Putamen (tissue), 1 donor: ENCODE data around the gene RGL1.
A peak's percentile ranks its signal among the peaks of the same experiment; 100 is the strongest.

Experiments
- DNase-seq: peaks from one replicate; pipeline ENCODE4 v3.0.0-alpha.2; 2016; ENCODE audit warnings: low spot score

RGL1 gene

DNA sequence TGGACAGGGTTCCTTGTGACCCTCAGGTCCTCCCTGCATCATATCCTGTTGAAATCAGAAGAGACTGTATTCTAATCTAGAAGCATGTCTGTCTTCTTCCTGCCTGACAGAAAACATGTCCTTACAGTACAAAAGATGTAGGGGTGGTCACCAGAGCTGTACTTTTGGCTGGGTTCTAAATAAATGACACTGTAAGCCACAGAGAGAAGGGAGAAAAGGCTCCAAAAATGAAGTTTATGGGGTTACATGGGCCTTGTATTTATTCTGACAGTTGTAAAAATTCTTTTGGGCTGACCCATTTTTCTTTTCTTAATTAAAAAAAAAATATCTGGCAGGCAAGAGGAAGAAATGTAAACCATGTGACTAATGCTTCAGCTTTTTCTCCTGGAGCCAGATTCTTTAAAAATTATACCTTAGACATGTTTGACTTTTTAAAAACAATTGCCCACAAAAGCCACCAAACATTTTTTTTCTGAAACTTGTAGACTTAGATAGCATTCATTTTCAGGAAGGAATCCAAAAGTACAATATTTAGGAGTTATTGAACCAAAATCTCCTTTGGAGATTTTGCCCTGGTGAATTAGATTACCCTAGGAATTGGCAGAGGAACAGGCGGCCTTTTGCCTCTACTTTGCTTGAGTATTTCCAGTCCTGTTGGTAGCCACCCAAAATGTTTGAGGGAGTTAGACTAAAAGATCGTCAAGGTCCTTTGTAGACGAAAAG, 17.1 kb downstream of the RGL1 start:
- no peak for DNase-seq

GRCh38 chr1:183824291-183824690, 19.4 kb downstream of the RGL1 start:
- no peak for DNase-seq

- no peak for DNase-seq
These were observed 22.9 kb downstream of the RGL1 start for GRCh38 chr1:183827801-183828200.

- peak; percentile 76 for DNase-seq
These were observed 25.5 kb downstream of the RGL1 start for GRCh38 chr1:183830389-183830788.

GRCh38 chr1:183831311-183831710, 26.4 kb downstream of the RGL1 start:
- no peak for DNase-seq

- no peak for DNase-seq
These were observed 27.5 kb downstream of the RGL1 start for GRCh38 chr1:183832459-183832858.

GRCh38 chr1:183834568-183834967, 29.6 kb downstream of the RGL1 start:
- no peak for DNase-seq

GRCh38 chr1:183836598-183836997, 31.7 kb downstream of the RGL1 start:
- no peak for DNase-seq

- DNase-seq: no peak
These were observed 32.1 kb downstream of the RGL1 start for GRCh38 chr1:183837062-183837461.

- DNase-seq: no peak
These were observed 33.3 kb downstream of the RGL1 start for GRCh38 chr1:183838221-183838620.

- no peak for DNase-seq
These were observed 35.2 kb downstream of the RGL1 start for GRCh38 chr1:183840140-183840539.

GRCh38 chr1:183841550-183841949, 36.6 kb downstream of the RGL1 start:
- DNase-seq: no peak

DNA sequence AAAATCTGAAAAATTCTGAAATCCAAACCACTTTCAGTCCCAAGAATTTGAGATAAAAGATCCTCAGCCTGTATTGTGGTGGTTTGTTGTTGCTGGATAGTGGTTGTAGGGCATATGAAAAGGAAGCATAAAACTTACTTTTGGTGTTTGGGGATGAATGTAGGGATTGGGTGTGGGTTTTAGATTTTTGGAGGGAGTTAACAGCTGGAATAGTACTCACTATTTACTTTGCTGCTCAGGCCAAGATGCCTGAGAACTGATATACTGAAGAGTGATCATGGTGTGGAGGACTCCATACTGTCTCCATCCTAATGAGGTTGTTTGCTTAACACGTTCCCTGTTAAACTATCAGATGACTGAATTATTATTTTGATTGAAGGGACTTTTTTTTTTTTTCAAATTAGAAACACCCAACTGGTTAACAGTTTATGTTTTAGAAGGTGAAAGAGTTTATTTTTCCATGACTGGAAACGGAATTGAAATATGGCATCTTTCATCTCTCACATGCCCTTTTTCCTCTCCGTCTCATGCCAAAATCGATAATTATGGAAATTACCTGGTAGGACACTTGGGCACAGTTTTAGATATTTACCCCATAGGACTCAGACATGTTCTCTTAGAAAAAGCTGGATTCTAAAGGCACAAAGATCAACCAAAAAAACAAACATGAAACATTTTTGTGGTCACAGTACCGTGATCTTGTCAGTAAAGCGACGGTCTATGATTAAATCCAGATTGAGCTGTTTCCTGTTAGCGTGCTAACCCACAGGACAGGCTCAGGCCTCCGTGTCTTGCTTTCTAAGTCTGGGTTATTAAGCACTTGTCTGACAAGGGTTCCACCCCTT, 37.3 kb downstream of the RGL1 start:
- DNase-seq: no peak

DNA sequence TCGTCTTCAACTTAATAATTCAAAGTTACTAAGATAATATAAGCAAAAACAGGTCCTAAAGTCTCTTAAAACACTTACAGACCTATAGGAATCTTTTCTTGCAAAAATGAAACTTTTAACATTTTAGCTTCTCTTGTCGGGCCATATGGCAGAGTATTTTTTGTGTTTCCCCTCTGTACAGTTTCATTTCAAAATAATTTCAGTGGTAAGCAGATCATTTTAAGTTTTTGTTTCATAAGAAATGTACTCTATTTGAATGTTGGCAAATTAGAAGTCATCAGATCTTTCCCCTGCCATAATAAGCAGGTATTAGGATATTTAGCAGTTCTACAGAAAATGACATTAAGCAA, 37.9 kb downstream of the RGL1 start:
- no peak for DNase-seq

DNA sequence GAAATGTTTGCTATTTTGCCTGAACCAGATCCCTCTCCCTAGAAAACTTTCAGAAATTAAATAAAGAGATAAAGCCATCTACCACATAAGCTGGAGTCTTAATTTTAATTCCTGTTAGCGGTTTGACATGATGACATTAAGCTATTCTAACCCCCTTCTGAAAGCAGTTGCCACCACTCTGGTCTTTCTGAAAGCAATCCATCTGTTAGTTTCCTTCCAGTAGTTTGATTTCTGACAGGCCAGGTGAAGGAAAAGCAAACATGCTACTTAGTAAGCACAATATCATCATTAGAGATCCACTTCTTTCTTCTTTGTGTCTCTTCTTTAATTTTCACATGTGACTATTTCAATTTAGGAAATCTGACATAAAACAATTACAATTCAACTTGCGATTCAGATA, 39.9 kb downstream of the RGL1 start:
- DNase-seq: no peak

GRCh38 chr1:183845681-183846080, 40.8 kb downstream of the RGL1 start:
- DNase-seq: no peak

- DNase-seq: no peak
These were observed 42.7 kb downstream of the RGL1 start for GRCh38 chr1:183847641-183848040.

GRCh38 chr1:183850852-183851251, 45.9 kb downstream of the RGL1 start:
- DNase-seq: no peak

DNA sequence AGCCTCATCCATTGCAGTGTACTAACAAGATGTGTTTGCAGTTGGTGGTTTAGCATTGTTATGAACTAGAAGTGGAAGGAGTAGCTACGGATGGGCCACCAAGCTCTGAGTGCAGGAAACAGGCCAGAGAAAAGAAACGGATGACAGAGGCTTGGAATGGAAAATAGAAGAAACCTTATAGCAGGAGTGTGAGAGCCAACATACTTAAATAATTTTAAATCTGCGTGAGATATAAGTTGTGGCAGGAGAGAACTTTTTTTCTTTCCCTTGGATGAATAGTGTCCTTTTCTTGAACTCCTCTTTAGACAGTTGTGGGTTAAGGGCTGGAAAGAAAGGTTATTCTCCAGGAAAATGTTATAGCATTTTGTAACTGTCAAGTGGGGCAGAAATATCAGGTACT, 54.2 kb downstream of the RGL1 start:
- DNase-seq: no peak

DNA sequence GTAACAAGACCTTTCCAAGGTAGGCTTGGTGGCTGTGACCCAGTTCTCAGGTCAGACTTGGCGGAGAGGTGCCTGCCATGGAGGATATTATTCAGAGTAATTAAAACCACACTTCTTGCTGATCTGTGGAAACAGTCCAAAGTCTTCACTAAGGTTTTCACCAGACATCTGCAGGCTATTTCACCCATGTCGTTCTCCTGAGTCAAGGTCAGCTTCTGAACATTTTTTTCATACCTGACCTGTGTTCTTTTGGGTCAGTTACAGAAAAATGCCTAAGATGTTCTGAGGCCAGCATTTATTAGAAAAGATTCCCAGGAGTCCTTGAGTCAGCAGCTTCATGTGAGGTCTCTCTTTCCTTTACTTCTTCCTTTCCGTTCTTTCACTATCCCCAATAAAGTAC, 54.9 kb downstream of the RGL1 start:
- no peak for DNase-seq

DNA sequence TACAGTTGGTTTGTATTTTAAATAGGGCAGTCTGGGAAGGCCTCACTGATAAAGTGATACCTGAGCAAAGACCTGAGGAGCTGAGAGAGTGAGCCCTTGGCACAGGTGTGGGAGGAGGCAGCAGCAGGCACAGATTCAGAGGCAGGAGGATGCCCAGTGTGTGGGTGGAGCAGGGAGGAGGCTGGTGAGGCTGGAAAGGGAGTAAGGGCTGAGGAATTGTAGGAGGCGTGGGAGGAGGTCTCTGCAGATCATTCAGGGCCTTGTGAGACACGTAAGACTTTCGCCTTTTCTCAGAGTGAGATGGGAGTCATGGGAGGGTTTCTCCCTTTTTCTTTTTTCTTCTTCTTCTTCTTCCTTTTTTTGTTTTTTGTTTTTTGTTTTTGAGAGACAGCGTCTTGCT, 58.0 kb downstream of the RGL1 start:
- DNase-seq: no peak

- DNase-seq: no peak
These were observed 58.9 kb downstream of the RGL1 start for GRCh38 chr1:183863852-183864251.

DNA sequence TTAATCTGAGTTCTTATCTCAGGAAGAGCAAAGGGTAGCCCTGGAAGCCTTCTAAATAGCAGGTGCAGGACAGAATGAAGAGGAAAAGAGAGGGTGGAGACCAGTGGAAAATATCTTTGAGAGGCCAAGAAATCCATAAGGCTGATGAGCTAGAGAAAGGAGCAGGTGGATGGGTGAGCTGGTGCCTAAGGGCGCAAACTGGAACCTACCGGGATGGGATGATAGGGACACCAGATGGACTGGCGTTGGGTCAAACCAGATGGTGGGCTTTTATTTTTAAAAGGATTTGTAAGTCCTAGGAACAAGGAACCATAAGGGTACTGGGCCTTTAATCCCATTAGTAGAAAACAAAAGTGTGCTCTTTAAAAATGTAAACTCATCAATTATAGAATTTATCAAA, 59.7 kb downstream of the RGL1 start:
- no peak for DNase-seq

- DNase-seq: no peak
These were observed 64.3 kb downstream of the RGL1 start for GRCh38 chr1:183869230-183869629.
